Measurements from ENCODE around the gene ATG5.

The ATG5 gene

GRCh38 chr6:106334646-106335448 lies 9.3 kb upstream of the ATG5 start (continued):
- no peak for TF ChIP-seq TSHZ2 (CRISPR knock-in tag; IDR thresholded peaks at IDR 0.05)
- no peak for TF ChIP-seq ZC3H10 (CRISPR knock-in tag; IDR thresholded peaks at IDR 0.05)
- TF ChIP-seq CSDC2 (CRISPR knock-in tag; IDR thresholded peaks at IDR 0.05), result no peak
- TF ChIP-seq ESRRG (CRISPR knock-in tag; IDR thresholded peaks at IDR 0.05), result no peak
- TF ChIP-seq ZFP30 (CRISPR knock-in tag; IDR thresholded peaks at IDR 0.05), result no peak

GRCh38 chr6:106324726-106325335 lies 729 bp downstream of the ATG5 start:
- ATAC-seq, result peak; percentile 54
- no peak for TF ChIP-seq ZC3H10 (CRISPR knock-in tag; IDR thresholded peaks at IDR 0.05)
- TF ChIP-seq PATZ1 (CRISPR knock-in tag; IDR thresholded peaks at IDR 0.05; ENCODE audit: borderline replicate concordance), result no peak
- no peak for TF ChIP-seq ISL1 (CRISPR knock-in tag; IDR thresholded peaks at IDR 0.05)
- TF ChIP-seq TCF4 (CRISPR knock-in tag; IDR thresholded peaks at IDR 0.05; ENCODE audit: borderline replicate concordance), result no peak
- no peak for TF ChIP-seq ARNTL (CRISPR knock-in tag; IDR thresholded peaks at IDR 0.05; ENCODE audit: borderline replicate concordance, low read depth)
- TF ChIP-seq ZNF565 (CRISPR knock-in tag; conservative IDR thresholded peaks at IDR 0.05; ENCODE audit: low read depth), result no peak
- TF ChIP-seq ZFP30 (CRISPR knock-in tag; IDR thresholded peaks at IDR 0.05), result no peak
- TF ChIP-seq CREB5 (CRISPR knock-in tag; IDR thresholded peaks at IDR 0.05; ENCODE audit: low read depth), result no peak
- no peak for TF ChIP-seq CSRNP3 (CRISPR knock-in tag; IDR thresholded peaks at IDR 0.05)
- TF ChIP-seq ZFP3 (CRISPR knock-in tag; IDR thresholded peaks at IDR 0.05), result no peak
- TF ChIP-seq TSHZ2 (CRISPR knock-in tag; IDR thresholded peaks at IDR 0.05), result no peak
- TF ChIP-seq ESRRG (CRISPR knock-in tag; IDR thresholded peaks at IDR 0.05), result no peak

- ATAC-seq, result no peak
- no peak for TF ChIP-seq ZNF70 (CRISPR knock-in tag; IDR thresholded peaks at IDR 0.05)
- no peak for TF ChIP-seq ZNF565 (CRISPR knock-in tag; conservative IDR thresholded peaks at IDR 0.05; ENCODE audit: low read depth)
- TF ChIP-seq PATZ1 (CRISPR knock-in tag; IDR thresholded peaks at IDR 0.05; ENCODE audit: borderline replicate concordance), result no peak
Measured at GRCh38 chr6:106321940-106322339, 3.6 kb downstream of the ATG5 start.

Data from SK-N-SH treated with all-trans-retinoic acid at 6 μM for 48 hours (cell line).